ENCODE data around the gene ZFAND3.
"Not testable (repeated sequence)": the region's sequence is repeated elsewhere in the genome, so short reads cannot be mapped to it uniquely, and the experiment has no call there.

Gene ZFAND3

GRCh38 chr6:37988127-37988526 is 168.6 kb downstream of the ZFAND3 start:
- no peak for TF ChIP-seq CTCF (IDR thresholded peaks at IDR 0.05; ENCODE audit: insufficient read depth, low read depth, low read length, missing control alignments)
- H3K4me3 ChIP-seq (ENCODE audit: low read length): no peak overlapping the region
- no peak for DNase-seq (ENCODE audit: low read depth)

- no peak for TF ChIP-seq CTCF (IDR thresholded peaks at IDR 0.05; ENCODE audit: insufficient read depth, low read depth, low read length, missing control alignments)
- DNase-seq (ENCODE audit: low read depth): no peak
- no peak overlapping the region for H3K4me3 ChIP-seq (ENCODE audit: low read length)
These were observed 169.2 kb downstream of the ZFAND3 start for GRCh38 chr6:37988696-37989095.

GRCh38 chr6:37990762-37991525 is 171.4 kb downstream of the ZFAND3 start:
- no peak for TF ChIP-seq CTCF (IDR thresholded peaks at IDR 0.05; ENCODE audit: insufficient read depth, low read depth, low read length, missing control alignments)
- DNase-seq (ENCODE audit: low read depth): peak; percentile 58
- no peak overlapping the region for H3K4me3 ChIP-seq (ENCODE audit: low read length)

- TF ChIP-seq CTCF (IDR thresholded peaks at IDR 0.05; ENCODE audit: insufficient read depth, low read depth, low read length, missing control alignments): no peak
- no peak for DNase-seq (ENCODE audit: low read depth)
- H3K4me3 ChIP-seq (ENCODE audit: low read length): no peak overlapping the region
These were observed 173.2 kb downstream of the ZFAND3 start for GRCh38 chr6:37992749-37993148.

- not testable (repeated sequence) for H3K4me3 ChIP-seq (ENCODE audit: low read length); DNase-seq (ENCODE audit: low read depth)
These were observed 173.7 kb downstream of the ZFAND3 start for GRCh38 chr6:37993194-37993593.

- no peak for TF ChIP-seq CTCF (IDR thresholded peaks at IDR 0.05; ENCODE audit: insufficient read depth, low read depth, low read length, missing control alignments)
- H3K4me3 ChIP-seq (ENCODE audit: low read length): no peak overlapping the region
- DNase-seq (ENCODE audit: low read depth): no peak
These were observed 174.1 kb downstream of the ZFAND3 start for GRCh38 chr6:37993596-37993995.

- H3K4me3 ChIP-seq (ENCODE audit: low read length): no peak overlapping the region
- no peak for TF ChIP-seq CTCF (IDR thresholded peaks at IDR 0.05; ENCODE audit: insufficient read depth, low read depth, low read length, missing control alignments)
- peak; percentile 30 for DNase-seq (ENCODE audit: low read depth)
These were observed 174.7 kb downstream of the ZFAND3 start for GRCh38 chr6:37994223-37994622.

Data from epithelial cell of esophagus (primary cell).